DND-41 (cell line): ENCODE data around the gene FAM171A2.

Experiments used
- ATAC-seq: fragments of 200-7000 bp; cut with Tn5 transposase; 3 replicates; pipeline ENCODE4 v1.9.1; 2021; ENCODE audit warnings: low read depth; ENCODE audit not compliant: insufficient read depth
- DNase-seq: peaks from one replicate; pipeline ENCODE4 v3.0.0-alpha.2; 2020
- H2AFZ ChIP-seq: 2 replicates; pipeline ENCODE4 v1.6.0; 2012; ENCODE audit warnings: low read depth, low read length
- H3K27ac ChIP-seq: 2 replicates; pipeline ENCODE4 v1.5.1; 2012; ENCODE audit warnings: low read length, inconsistent platforms
- H3K27me3 ChIP-seq: fragments of 200-600 bp; sonication (generic); 2 replicates; pipeline ENCODE4 v1.6.0; 2012; ENCODE audit warnings: low read length, mild to moderate bottlenecking, inconsistent platforms; ENCODE audit not compliant: insufficient read depth, poor library complexity
- H3K36me3 ChIP-seq: 2 replicates; pipeline ENCODE4 v1.5.1; 2012; ENCODE audit warnings: low read length, inconsistent platforms; ENCODE audit not compliant: insufficient read depth
- H3K4me1 ChIP-seq: 2 replicates; pipeline ENCODE4 v1.5.1; 2012; ENCODE audit warnings: mild to moderate bottlenecking, low read length; ENCODE audit not compliant: insufficient read depth
- H3K4me2 ChIP-seq: 2 replicates; pipeline ENCODE4 v1.6.0; 2012; ENCODE audit warnings: mild to moderate bottlenecking, moderate library complexity, low read length, inconsistent platforms; ENCODE audit not compliant: insufficient read depth
- H3K4me3 ChIP-seq, 2 experiments: fragments of 200-600 bp in 1 of 2; shearing (Covaris generic) in 1 of 2; 2 replicates each; pipeline ENCODE4 v1.5.1; 2012 to 2016; ENCODE audit warnings: inconsistent platforms in 2 of 2, low read length in 2 of 2, mild to moderate bottlenecking in 2 of 2, low read depth in 1 of 2, moderate library complexity in 1 of 2
- H3K79me2 ChIP-seq: 2 replicates; pipeline ENCODE4 v1.6.0; 2012; ENCODE audit warnings: low read length, inconsistent platforms; ENCODE audit not compliant: insufficient read depth
- H3K9ac ChIP-seq: 2 replicates; pipeline ENCODE4 v1.6.0; 2012; ENCODE audit warnings: low read depth, mild to moderate bottlenecking, inconsistent platforms, low read length, moderate library complexity
- H3K9me3 ChIP-seq: 2 replicates; pipeline ENCODE4 v1.5.1; 2012; ENCODE audit warnings: low read length, moderate library complexity, mild to moderate bottlenecking, inconsistent platforms; ENCODE audit not compliant: insufficient read depth, severe bottlenecking
- H4K20me1 ChIP-seq: 2 replicates; pipeline ENCODE4 v1.6.0; 2012; ENCODE audit warnings: low read length; ENCODE audit not compliant: insufficient read depth
- EZH2 ChIP-seq: IDR thresholded peaks from 3 replicates; pipeline ENCODE4 v1.6.1; 2012; ENCODE audit warnings: borderline replicate concordance, low read depth, mild to moderate bottlenecking, moderate library complexity, low read length, inconsistent platforms; ENCODE audit not compliant: severe bottlenecking
- TF ChIP-seq, protein P1 (sequence below): IDR thresholded peaks from 2 replicates; pipeline ENCODE4 v1.5.1; 2012; ENCODE audit warnings: borderline replicate concordance, low read length, moderate library complexity, mild to moderate bottlenecking; ENCODE audit not compliant: poor library complexity, severe bottlenecking; ENCODE audit errors: extremely low read depth

The FAM171A2 gene

DNA sequence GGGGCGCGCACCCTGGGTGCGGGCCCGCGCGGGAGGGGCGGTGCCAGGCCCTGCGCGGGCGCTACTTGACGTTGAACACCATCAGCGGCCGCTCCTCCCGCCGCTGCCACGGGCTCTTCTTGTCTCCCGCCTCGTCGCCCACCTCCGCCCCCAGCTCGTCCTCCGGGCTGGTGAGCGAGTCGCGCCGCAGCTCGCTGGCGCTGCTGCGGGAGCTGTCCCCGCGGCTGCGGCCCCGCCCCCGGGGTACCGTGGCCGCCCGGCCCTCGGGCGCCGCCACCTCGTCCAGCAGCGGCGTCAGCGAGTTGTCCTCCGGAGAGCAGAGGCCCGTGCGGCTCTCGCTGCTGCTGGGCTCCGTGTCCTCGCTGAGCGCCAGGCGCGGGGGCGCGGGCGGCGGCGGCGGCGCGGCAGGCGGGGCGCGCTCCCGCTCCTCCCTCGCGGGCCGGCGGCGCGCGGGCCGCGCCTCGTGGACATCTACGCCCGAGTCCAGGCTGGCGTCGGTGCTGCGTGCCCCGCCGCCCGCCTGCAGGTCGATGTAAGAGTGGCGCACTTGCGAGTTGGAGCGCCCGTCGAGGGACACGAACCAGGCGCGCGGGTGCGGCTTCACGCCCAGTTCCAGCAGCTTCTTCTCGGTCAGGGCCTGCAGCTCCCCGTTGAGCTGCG, 9.9 kb downstream of the FAM171A2 start:
- Histone ChIP-seq H3K4me1 (no peaks in the 10 kb centered on the region; the same call in 1 of the 2 replicates), H3K27ac (no peak overlapping the region), H3K27me3 (no peaks in the 10 kb centered on the region), H3K9me3 (no peaks in the 10 kb centered on the region), H3K4me3 (no peak overlapping the region), H3K9ac (no peak overlapping the region), H3K4me2 (no peak overlapping the region), H2AFZ (no peak overlapping the region), H3K79me2 (no peaks in the 10 kb centered on the region), H4K20me1 (peaks cover 19% of the 10 kb centered on the region), H3K36me3 (peaks cover 42% of the 10 kb centered on the region)
- TF ChIP-seq, protein P1, sequence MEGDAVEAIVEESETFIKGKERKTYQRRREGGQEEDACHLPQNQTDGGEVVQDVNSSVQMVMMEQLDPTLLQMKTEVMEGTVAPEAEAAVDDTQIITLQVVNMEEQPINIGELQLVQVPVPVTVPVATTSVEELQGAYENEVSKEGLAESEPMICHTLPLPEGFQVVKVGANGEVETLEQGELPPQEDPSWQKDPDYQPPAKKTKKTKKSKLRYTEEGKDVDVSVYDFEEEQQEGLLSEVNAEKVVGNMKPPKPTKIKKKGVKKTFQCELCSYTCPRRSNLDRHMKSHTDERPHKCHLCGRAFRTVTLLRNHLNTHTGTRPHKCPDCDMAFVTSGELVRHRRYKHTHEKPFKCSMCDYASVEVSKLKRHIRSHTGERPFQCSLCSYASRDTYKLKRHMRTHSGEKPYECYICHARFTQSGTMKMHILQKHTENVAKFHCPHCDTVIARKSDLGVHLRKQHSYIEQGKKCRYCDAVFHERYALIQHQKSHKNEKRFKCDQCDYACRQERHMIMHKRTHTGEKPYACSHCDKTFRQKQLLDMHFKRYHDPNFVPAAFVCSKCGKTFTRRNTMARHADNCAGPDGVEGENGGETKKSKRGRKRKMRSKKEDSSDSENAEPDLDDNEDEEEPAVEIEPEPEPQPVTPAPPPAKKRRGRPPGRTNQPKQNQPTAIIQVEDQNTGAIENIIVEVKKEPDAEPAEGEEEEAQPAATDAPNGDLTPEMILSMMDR = no peak
- no peak for TF ChIP-seq EZH2
- ATAC-seq = no peak
- no peak for DNase-seq

- Histone ChIP-seq H4K20me1 (peaks cover 12% of the 10 kb centered on the region), H3K4me2 (no peak overlapping the region), H2AFZ (no peak overlapping the region), H3K9me3 (no peaks in the 10 kb centered on the region), H3K27me3 (no peaks in the 10 kb centered on the region), H3K79me2 (no peaks in the 10 kb centered on the region), H3K36me3 (peaks cover 42% of the 10 kb centered on the region), H3K9ac (no peak overlapping the region), H3K4me3 (no peak overlapping the region), H3K27ac (no peak overlapping the region), H3K4me1 (no peaks in the 10 kb centered on the region)
- no peak for ATAC-seq
- no peak for DNase-seq
- TF ChIP-seq, protein P1 = no peak
- TF ChIP-seq EZH2 = no peak
These were observed 10.6 kb downstream of the FAM171A2 start for GRCh38 chr17:44352828-44353671.

DNA sequence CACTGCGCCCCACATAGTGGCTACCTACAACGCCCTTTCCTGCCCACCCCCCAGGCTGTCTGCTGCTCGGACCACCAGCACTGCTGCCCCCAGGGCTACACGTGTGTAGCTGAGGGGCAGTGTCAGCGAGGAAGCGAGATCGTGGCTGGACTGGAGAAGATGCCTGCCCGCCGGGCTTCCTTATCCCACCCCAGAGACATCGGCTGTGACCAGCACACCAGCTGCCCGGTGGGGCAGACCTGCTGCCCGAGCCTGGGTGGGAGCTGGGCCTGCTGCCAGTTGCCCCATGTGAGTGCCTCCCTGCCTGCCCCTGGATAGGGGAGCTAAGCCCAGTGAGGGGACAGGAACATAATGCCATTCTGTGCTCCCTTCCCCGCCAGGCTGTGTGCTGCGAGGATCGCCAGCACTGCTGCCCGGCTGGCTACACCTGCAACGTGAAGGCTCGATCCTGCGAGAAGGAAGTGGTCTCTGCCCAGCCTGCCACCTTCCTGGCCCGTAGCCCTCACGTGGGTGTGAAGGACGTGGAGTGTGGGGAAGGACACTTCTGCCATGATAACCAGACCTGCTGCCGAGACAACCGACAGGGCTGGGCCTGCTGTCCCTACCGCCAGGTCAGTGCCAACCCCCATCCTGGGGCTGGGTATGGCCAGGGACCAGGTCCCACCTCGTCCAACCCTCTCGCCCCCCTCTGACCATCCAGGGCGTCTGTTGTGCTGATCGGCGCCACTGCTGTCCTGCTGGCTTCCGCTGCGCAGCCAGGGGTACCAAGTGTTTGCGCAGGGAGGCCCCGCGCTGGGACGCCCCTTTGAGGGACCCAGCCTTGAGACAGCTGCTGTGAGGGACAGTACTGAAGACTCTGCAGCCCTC, 11.5 kb downstream of the FAM171A2 start:
- Histone ChIP-seq H3K27ac (no peak overlapping the region), H3K4me1 (no peaks in the 10 kb centered on the region), H3K9ac (no peak overlapping the region), H3K4me3 (no peak overlapping the region), H2AFZ (no peak overlapping the region), H4K20me1 (peaks cover 8% of the 10 kb centered on the region), H3K9me3 (no peaks in the 10 kb centered on the region), H3K4me2 (no peak overlapping the region), H3K79me2 (no peaks in the 10 kb centered on the region), H3K27me3 (no peaks in the 10 kb centered on the region), H3K36me3 (peaks cover 42% of the 10 kb centered on the region)
- TF ChIP-seq, protein P1 = no peak
- TF ChIP-seq EZH2 = no peak
- ATAC-seq (no peak), DNase-seq (no peak)
